ENCODE data around the gene CNST.

DNA sequence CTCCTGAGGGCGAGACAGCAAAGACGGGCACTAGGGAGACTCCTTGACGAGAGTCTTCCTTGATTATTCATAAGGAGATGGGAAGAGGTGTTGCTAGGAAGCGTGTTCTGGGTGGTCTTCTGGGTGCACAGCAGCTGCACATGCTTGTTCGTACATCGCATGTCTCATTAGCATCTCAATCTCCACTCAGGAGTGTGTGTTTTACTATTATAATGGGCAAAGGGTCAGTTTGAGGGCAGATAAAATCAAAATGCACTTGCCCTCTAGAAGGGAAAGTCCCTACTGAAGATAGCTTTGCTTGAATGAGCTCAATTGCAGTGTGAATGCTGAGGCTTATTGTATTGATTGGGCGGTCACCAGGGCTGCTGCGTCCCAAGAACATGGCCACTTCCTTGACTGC is 107.8 kb downstream of the CNST start:
- TF ChIP-seq, protein P1, sequence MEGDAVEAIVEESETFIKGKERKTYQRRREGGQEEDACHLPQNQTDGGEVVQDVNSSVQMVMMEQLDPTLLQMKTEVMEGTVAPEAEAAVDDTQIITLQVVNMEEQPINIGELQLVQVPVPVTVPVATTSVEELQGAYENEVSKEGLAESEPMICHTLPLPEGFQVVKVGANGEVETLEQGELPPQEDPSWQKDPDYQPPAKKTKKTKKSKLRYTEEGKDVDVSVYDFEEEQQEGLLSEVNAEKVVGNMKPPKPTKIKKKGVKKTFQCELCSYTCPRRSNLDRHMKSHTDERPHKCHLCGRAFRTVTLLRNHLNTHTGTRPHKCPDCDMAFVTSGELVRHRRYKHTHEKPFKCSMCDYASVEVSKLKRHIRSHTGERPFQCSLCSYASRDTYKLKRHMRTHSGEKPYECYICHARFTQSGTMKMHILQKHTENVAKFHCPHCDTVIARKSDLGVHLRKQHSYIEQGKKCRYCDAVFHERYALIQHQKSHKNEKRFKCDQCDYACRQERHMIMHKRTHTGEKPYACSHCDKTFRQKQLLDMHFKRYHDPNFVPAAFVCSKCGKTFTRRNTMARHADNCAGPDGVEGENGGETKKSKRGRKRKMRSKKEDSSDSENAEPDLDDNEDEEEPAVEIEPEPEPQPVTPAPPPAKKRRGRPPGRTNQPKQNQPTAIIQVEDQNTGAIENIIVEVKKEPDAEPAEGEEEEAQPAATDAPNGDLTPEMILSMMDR (IDR thresholded peaks at IDR 0.05): no peak
- no peak for TF ChIP-seq POLR2A (IDR thresholded peaks at IDR 0.05)

Data from lower leg skin (tissue), 3 donors.